ENCODE measurements around the gene DVL2. TPM values are rescaled to one million over a fixed set of nuclear protein-coding genes. Genes with fewer than 3 reads are reported as not detected.

DVL2 gene
- polyA plus RNA-seq, 1 donor from 2014 or later: 41.1 TPM

DNA sequence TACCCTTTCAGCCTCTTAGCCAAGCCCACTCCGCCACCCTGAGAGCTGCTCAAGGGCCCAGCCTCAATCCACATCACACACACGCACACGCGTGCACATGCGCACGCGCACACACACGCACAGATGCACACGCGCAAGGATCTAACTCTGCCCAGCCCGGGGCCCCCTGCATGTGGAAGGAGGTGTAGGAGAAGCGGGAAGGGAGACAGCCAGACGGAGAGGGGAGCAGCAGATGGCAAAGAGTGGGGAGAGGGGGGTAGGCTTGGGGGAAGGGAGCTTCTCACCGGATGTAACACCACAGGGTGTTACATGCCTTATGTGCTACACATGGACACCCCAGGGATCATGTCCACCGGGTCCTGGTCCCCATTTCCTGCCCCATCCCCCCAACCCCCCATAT is 30.0 kb downstream of the DVL2 start:
- Histone ChIP-seq H3K4me3 (ENCODE audit: low read length) (peak overlapping the region; percentile 75), H3K27ac (ENCODE audit: low read length) (peak overlapping the region; percentile 96), H3K9me3 (ENCODE audit: low read length) (no peaks in the 10 kb centered on the region), H2AFZ (ENCODE audit: low read depth, low read length) (peak overlapping the region; percentile 46), H3K4me2 (ENCODE audit: low read length) (peak overlapping the region; percentile 82), H3K79me2 (replicated peaks; ENCODE audit: insufficient read depth, low read length) (peaks cover 33% of the 10 kb centered on the region), H3F3A (ENCODE audit: insufficient read depth, low read length, poor library complexity, severe bottlenecking) (no peaks in the 10 kb centered on the region), H3K9me2 (ENCODE audit: insufficient read depth, low read length) (no peaks in the 10 kb centered on the region), H3K36me3 (ENCODE audit: insufficient read depth, low read length) (no peaks in the 10 kb centered on the region), H4K20me1 (ENCODE audit: insufficient read depth) (no peaks in the 10 kb centered on the region), H3K9ac (ENCODE audit: low read length) (peak overlapping the region; percentile 87), H3K27me3 (ENCODE audit: insufficient read depth, low read depth, low read length) (no peaks in the 10 kb centered on the region)
- TF ChIP-seq POLR2AphosphoS5 (IDR thresholded peaks at IDR 0.05) (no peak), EZH2 (IDR thresholded peaks at IDR 0.05; ENCODE audit: borderline replicate concordance, insufficient read depth, low read length, poor library complexity, severe bottlenecking) (no peak), TAF1 (IDR thresholded peaks at IDR 0.05; ENCODE audit: low read depth) (peak; percentile 4), SMC3 (conservative IDR thresholded peaks at IDR 0.05; ENCODE audit: poor library complexity) (no peak)
- TF ChIP-seq, protein P1, sequence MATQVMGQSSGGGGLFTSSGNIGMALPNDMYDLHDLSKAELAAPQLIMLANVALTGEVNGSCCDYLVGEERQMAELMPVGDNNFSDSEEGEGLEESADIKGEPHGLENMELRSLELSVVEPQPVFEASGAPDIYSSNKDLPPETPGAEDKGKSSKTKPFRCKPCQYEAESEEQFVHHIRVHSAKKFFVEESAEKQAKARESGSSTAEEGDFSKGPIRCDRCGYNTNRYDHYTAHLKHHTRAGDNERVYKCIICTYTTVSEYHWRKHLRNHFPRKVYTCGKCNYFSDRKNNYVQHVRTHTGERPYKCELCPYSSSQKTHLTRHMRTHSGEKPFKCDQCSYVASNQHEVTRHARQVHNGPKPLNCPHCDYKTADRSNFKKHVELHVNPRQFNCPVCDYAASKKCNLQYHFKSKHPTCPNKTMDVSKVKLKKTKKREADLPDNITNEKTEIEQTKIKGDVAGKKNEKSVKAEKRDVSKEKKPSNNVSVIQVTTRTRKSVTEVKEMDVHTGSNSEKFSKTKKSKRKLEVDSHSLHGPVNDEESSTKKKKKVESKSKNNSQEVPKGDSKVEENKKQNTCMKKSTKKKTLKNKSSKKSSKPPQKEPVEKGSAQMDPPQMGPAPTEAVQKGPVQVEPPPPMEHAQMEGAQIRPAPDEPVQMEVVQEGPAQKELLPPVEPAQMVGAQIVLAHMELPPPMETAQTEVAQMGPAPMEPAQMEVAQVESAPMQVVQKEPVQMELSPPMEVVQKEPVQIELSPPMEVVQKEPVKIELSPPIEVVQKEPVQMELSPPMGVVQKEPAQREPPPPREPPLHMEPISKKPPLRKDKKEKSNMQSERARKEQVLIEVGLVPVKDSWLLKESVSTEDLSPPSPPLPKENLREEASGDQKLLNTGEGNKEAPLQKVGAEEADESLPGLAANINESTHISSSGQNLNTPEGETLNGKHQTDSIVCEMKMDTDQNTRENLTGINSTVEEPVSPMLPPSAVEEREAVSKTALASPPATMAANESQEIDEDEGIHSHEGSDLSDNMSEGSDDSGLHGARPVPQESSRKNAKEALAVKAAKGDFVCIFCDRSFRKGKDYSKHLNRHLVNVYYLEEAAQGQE (IDR thresholded peaks at IDR 0.05; ENCODE audit: borderline replicate concordance): no peak

- H4K20me1 ChIP-seq (ENCODE audit: insufficient read depth): no peaks in the 10 kb centered on the region
- no peaks in the 10 kb centered on the region for H3K9me2 ChIP-seq (ENCODE audit: insufficient read depth, low read length)
- no peaks in the 10 kb centered on the region for H3K9me3 ChIP-seq (ENCODE audit: low read length)
- H3K4me2 ChIP-seq (ENCODE audit: low read length): no peak overlapping the region
- no peak overlapping the region for H2AFZ ChIP-seq (ENCODE audit: low read depth, low read length)
- no peaks in the 10 kb centered on the region for H3K27me3 ChIP-seq (ENCODE audit: insufficient read depth, low read depth, low read length)
- H3K9ac ChIP-seq (ENCODE audit: low read length): peak overlapping the region; percentile 87
- H3K79me2 ChIP-seq (replicated peaks; ENCODE audit: insufficient read depth, low read length): peaks cover 23% of the 10 kb centered on the region
- peak overlapping the region; percentile 75 for H3K4me3 ChIP-seq (ENCODE audit: low read length)
- no peaks in the 10 kb centered on the region for H3F3A ChIP-seq (ENCODE audit: insufficient read depth, low read length, poor library complexity, severe bottlenecking)
- no peaks in the 10 kb centered on the region for H3K36me3 ChIP-seq (ENCODE audit: insufficient read depth, low read length)
- H3K27ac ChIP-seq (ENCODE audit: low read length): peak overlapping the region; percentile 96
- TF ChIP-seq EZH2 (IDR thresholded peaks at IDR 0.05; ENCODE audit: borderline replicate concordance, insufficient read depth, low read length, poor library complexity, severe bottlenecking): no peak
- no peak for TF ChIP-seq POLR2AphosphoS5 (IDR thresholded peaks at IDR 0.05)
- TF ChIP-seq MXI1 (conservative IDR thresholded peaks at IDR 0.05; ENCODE audit: poor library complexity, severe bottlenecking): no peak
- TF ChIP-seq EP300 (conservative IDR thresholded peaks at IDR 0.05; ENCODE audit: poor library complexity, severe bottlenecking): no peak
- TF ChIP-seq SMC3 (conservative IDR thresholded peaks at IDR 0.05; ENCODE audit: poor library complexity): no peak
- TF ChIP-seq, protein P1 (IDR thresholded peaks at IDR 0.05; ENCODE audit: borderline replicate concordance): no peak
- TF ChIP-seq, protein P2, sequence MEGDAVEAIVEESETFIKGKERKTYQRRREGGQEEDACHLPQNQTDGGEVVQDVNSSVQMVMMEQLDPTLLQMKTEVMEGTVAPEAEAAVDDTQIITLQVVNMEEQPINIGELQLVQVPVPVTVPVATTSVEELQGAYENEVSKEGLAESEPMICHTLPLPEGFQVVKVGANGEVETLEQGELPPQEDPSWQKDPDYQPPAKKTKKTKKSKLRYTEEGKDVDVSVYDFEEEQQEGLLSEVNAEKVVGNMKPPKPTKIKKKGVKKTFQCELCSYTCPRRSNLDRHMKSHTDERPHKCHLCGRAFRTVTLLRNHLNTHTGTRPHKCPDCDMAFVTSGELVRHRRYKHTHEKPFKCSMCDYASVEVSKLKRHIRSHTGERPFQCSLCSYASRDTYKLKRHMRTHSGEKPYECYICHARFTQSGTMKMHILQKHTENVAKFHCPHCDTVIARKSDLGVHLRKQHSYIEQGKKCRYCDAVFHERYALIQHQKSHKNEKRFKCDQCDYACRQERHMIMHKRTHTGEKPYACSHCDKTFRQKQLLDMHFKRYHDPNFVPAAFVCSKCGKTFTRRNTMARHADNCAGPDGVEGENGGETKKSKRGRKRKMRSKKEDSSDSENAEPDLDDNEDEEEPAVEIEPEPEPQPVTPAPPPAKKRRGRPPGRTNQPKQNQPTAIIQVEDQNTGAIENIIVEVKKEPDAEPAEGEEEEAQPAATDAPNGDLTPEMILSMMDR (IDR thresholded peaks at IDR 0.05; ENCODE audit: poor library complexity, severe bottlenecking): no peak
- TF ChIP-seq TAF1 (IDR thresholded peaks at IDR 0.05; ENCODE audit: low read depth): no peak
- no peak for TF ChIP-seq RAD21 (conservative IDR thresholded peaks at IDR 0.05)
Measured at GRCh38 chr17:7203391-7203790, 30.9 kb downstream of the DVL2 start.
